Measurements from ENCODE around the gene FSD1. TPM values are rescaled to one million over a fixed set of nuclear protein-coding genes. Genes with fewer than 3 reads are reported as not detected.
"Not testable (repeated sequence)": the region's sequence is repeated elsewhere in the genome, so short reads cannot be mapped to it uniquely, and the experiment has no call there.

FSD1 gene
- total RNA-seq, 1 experiment from 2014 or later: not detected

DNA sequence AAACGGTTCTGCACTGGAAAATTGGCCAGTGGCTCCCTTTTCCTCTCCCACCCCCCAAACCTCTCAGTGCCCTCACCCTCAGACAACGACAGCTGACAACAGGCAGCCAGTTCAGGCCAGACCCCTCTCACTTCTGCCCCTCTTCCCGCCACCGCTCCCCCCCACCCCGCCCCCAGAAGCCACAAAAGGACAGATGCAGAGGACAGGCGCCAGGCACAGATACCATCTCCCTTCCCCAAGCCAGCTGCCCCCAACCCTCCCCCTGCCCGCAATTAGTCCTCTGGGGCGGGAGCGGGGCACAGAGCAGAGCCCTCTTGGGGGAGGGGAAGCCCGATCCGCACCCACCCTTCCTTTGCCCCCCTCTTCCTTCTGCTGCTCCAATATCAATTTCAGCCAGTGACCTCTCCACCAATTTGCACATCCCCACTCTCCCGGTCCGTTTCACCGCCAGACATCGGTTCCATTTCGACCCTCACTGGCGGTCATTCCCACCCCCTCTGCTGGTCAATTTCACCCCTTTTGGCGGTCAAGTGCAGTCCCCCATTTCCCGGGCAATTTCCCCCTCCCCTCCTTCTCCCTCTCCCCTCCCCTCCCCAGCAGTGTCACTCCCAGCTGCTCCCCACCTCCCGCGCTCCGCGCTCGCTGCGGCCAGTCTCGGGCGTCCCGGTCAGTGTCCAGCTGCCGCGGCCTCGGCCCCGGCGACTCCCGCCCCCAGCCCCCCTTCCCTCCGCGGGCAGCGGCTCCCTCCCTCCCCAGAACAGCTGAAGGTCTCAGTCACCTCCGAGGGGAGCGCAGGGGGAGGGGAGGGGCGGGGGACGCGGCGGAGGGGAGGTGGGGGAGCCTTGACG is 25.8 kb upstream of the FSD1 start, which contains the start of gene SHD:
TSS of gene SHD (plus strand) at position 848 of the 848 bp plus-strand sequence. CDS start 798 bp downstream, outside the sequence.
- no peaks in the 10 kb centered on the region for H3K79me2 ChIP-seq (ENCODE audit: low read length)
- H4K20me1 ChIP-seq (ENCODE audit: insufficient read depth, low read depth, low read length): no peaks in the 10 kb centered on the region
- no peak within 1 kb of the TSS for H3K27ac ChIP-seq (ENCODE audit: low read length)
- no peak within 1 kb of the TSS for H3K4me2 ChIP-seq (ENCODE audit: low read depth, low read length, poor library complexity, severe bottlenecking)
- no peak within 1 kb of the TSS for H3K4me3 ChIP-seq (ENCODE audit: low read length)
- no peaks in the 10 kb centered on the region for H3K9me3 ChIP-seq (ENCODE audit: low read length)
- DNase-seq: peak; percentile 31
- H3K27me3 ChIP-seq (ENCODE audit: low read length): no peaks in the 10 kb centered on the region
- H2AFZ ChIP-seq (ENCODE audit: low read length): no peak within 1 kb of the TSS
- H3K9ac ChIP-seq (ENCODE audit: low read length): no peak within 1 kb of the TSS
- no peaks in the 10 kb centered on the region for H3K36me3 ChIP-seq (ENCODE audit: insufficient read depth, low read length)
- H3K4me1 ChIP-seq (ENCODE audit: low read length): no peaks in the 10 kb centered on the region
- no peaks in the 10 kb centered on the region for H3K9me2 ChIP-seq (replicated peaks; ENCODE audit: insufficient read depth, low read length)

DNA sequence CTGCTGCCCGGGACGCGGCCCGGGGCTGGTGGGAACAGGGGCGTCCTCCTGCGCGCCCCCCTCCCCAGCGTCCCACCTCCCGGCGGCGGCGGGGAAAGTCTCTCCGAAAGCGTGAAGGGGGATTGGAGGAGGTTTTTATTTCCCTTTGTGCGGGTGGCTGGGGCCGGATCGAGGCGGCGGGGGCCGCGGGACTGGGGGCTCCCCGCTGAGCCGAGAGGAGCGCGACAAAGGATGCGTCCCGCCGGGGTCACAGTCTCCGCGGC is 25.2 kb upstream of the FSD1 start:
- H2AFZ ChIP-seq (ENCODE audit: low read length): no peak overlapping the region
- DNase-seq: no peak
- no peaks in the 10 kb centered on the region for H3K9me3 ChIP-seq (ENCODE audit: low read length)
- H4K20me1 ChIP-seq (ENCODE audit: insufficient read depth, low read depth, low read length): no peaks in the 10 kb centered on the region
- no peak overlapping the region for H3K4me2 ChIP-seq (ENCODE audit: low read depth, low read length, poor library complexity, severe bottlenecking)
- H3K9me2 ChIP-seq (replicated peaks; ENCODE audit: insufficient read depth, low read length): no peaks in the 10 kb centered on the region
- H3K4me3 ChIP-seq (ENCODE audit: low read length): no peak overlapping the region
- no peaks in the 10 kb centered on the region for H3K79me2 ChIP-seq (ENCODE audit: low read length)
- H3K27ac ChIP-seq (ENCODE audit: low read length): no peak overlapping the region
- H3K4me1 ChIP-seq (ENCODE audit: low read length): no peaks in the 10 kb centered on the region
- H3K9ac ChIP-seq (ENCODE audit: low read length): no peak overlapping the region
- H3K36me3 ChIP-seq (ENCODE audit: insufficient read depth, low read length): no peaks in the 10 kb centered on the region
- H3K27me3 ChIP-seq (ENCODE audit: low read length): no peaks in the 10 kb centered on the region

DNA sequence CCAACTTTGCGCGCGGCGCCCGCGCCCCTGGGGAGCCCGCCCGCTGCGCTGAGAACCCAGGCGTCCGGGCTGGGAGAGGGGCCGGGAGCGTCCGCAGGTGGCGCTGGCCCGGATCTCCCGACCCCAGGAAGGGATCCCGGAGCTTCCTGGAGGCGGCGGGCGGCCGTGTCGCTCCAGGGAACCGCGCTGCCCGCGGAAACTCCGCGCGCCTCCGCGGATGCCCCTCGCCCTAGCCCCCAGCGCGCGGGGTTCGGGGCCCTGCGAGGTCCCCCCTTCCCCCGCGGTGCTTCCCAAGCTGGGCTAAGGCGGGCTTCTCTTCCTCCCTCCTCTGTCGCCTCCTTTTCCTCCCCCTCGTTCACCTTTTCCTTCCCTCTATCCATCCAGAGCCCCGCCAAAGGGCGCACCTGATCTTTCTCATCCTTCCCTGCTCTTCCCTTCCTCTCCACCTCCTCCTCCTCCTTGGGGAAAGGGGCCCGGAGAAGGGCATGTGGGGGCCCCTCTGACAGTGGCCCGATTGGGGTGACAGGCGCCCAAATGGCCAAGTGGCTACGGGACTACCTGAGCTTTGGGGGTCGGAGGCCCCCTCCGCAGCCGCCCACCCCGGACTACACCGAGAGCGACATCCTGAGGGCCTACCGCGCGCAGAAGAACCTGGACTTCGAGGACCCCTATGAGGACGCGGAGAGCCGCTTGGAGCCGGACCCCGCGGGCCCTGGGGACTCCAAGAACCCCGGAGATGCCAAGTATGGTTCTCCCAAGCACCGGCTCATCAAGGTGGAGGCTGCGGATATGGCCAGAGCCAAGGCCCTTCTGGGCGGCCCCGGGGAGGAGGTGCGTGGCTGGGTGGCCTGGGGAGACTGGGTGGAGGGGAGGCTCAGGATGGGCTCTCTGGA is 24.6 kb upstream of the FSD1 start:
- Histone ChIP-seq H3K9ac (ENCODE audit: low read length) (no peak overlapping the region), H4K20me1 (ENCODE audit: insufficient read depth, low read depth, low read length) (no peaks in the 10 kb centered on the region), H3K4me2 (ENCODE audit: low read depth, low read length, poor library complexity, severe bottlenecking) (no peak overlapping the region), H3K9me3 (ENCODE audit: low read length) (no peaks in the 10 kb centered on the region), H3K79me2 (ENCODE audit: low read length) (no peaks in the 10 kb centered on the region), H3K36me3 (ENCODE audit: insufficient read depth, low read length) (no peaks in the 10 kb centered on the region), H3K27ac (ENCODE audit: low read length) (no peak overlapping the region), H2AFZ (ENCODE audit: low read length) (no peak overlapping the region), H3K4me3 (ENCODE audit: low read length) (no peak overlapping the region), H3K4me1 (ENCODE audit: low read length) (no peaks in the 10 kb centered on the region), H3K9me2 (replicated peaks; ENCODE audit: insufficient read depth, low read length) (no peaks in the 10 kb centered on the region), H3K27me3 (ENCODE audit: low read length) (no peaks in the 10 kb centered on the region)
- peak; percentile 34 for DNase-seq

DNA sequence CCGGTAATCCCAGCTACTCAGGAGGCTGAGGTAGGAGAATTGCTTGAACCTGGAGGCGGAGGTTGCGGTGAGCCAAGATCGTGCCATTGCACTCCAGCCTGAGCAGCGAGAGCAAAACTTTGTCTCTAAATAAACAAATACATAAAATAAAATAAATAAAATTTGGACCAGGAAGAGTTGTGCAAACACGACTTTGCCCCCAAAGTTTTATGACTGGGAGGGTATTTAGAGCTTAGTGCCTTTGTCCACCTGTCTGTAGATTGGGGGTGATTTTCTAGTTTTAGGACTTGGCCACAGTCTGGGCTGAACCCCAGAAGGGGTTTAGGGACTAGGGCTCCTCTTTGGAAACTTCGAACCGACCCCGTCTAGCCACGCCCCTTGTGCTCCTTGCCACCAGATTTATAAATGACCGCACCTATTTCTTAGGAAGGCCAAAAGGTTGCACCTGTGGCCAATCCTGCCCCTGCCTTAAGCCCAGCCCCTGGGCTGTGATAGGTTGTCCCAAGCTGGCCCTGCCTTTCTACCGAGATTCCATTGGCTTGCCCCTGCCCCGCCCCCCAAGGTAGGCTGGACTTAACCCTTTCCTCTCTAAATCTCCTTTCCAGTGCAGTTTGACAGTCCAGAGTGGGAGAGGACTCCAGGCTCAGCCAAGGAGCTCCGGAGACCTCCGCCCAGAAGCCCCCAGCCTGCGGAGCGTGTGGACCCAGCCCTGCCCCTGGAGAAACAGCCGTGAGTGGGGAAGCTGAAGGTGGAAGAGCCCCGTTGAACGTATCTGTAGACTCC is 20.0 kb upstream of the FSD1 start:
- Histone ChIP-seq H2AFZ (ENCODE audit: low read length) (no peak overlapping the region), H3K36me3 (ENCODE audit: insufficient read depth, low read length) (no peaks in the 10 kb centered on the region), H3K9me3 (ENCODE audit: low read length) (no peaks in the 10 kb centered on the region), H3K27ac (ENCODE audit: low read length) (no peak overlapping the region), H4K20me1 (ENCODE audit: insufficient read depth, low read depth, low read length) (no peaks in the 10 kb centered on the region), H3K9me2 (replicated peaks; ENCODE audit: insufficient read depth, low read length) (no peaks in the 10 kb centered on the region), H3K4me2 (ENCODE audit: low read depth, low read length, poor library complexity, severe bottlenecking) (no peak overlapping the region), H3K9ac (ENCODE audit: low read length) (no peak overlapping the region), H3K4me1 (ENCODE audit: low read length) (no peaks in the 10 kb centered on the region), H3K79me2 (ENCODE audit: low read length) (no peaks in the 10 kb centered on the region), H3K4me3 (ENCODE audit: low read length) (no peak overlapping the region), H3K27me3 (ENCODE audit: low read length) (no peaks in the 10 kb centered on the region)
- DNase-seq: peak; percentile 81

DNA sequence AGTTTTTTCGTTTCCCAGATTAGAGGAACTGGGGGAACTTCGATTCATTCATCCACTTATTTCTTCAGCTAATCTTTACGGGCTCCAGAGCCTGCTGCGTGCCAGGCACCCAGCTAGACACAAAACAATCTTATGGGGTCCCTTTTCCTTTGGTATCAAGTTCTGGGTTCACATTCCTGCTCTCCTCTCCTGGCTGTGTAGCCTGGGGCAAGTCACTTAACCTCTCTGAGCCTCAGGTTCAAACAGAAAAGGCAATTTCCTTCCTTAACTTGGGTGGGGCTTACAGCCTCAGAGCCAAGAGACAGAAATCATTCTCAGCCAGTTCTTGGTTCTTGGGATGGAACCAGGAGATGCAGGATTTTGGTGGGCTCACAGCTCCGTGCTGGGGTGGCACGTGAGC is 19.4 kb upstream of the FSD1 start:
- DNase-seq: no peak
- Histone ChIP-seq H3K27ac (ENCODE audit: low read length) (no peak overlapping the region), H3K27me3 (ENCODE audit: low read length) (no peaks in the 10 kb centered on the region), H4K20me1 (ENCODE audit: insufficient read depth, low read depth, low read length) (no peaks in the 10 kb centered on the region), H3K9me2 (replicated peaks; ENCODE audit: insufficient read depth, low read length) (no peaks in the 10 kb centered on the region), H3K36me3 (ENCODE audit: insufficient read depth, low read length) (no peaks in the 10 kb centered on the region), H3K9ac (ENCODE audit: low read length) (no peak overlapping the region), H3K4me3 (ENCODE audit: low read length) (no peak overlapping the region), H2AFZ (ENCODE audit: low read length) (no peak overlapping the region), H3K9me3 (ENCODE audit: low read length) (no peaks in the 10 kb centered on the region), H3K79me2 (ENCODE audit: low read length) (no peaks in the 10 kb centered on the region), H3K4me2 (ENCODE audit: low read depth, low read length, poor library complexity, severe bottlenecking) (no peak overlapping the region), H3K4me1 (ENCODE audit: low read length) (no peaks in the 10 kb centered on the region)

DNA sequence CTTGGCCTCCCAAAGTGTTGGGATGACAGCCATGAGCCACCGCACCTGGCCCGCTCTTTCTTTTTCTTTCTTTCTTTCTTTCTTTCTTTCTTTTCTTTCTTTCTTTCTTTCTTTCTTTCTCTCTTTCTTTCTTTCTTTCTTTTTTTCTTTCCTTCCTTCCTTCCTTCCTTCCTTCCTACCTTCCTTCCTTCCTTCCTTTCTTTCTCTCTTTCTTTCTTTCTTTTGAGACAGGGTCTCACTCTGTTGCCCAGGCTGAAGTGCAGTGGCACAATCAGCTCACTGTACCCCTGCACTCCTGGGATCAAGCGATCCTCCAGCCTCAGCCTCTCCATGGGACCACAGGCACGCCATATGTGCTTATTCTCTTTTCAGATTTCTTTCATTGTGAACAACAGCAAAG is 18.3 kb upstream of the FSD1 start:
- H2AFZ ChIP-seq (ENCODE audit: low read length); H3K4me3 ChIP-seq (ENCODE audit: low read length); H3K9ac ChIP-seq (ENCODE audit: low read length); H3K36me3 ChIP-seq (ENCODE audit: insufficient read depth, low read length); H3K9me3 ChIP-seq (ENCODE audit: low read length); H3K4me1 ChIP-seq (ENCODE audit: low read length); H3K27me3 ChIP-seq (ENCODE audit: low read length); H3K79me2 ChIP-seq (ENCODE audit: low read length); H3K9me2 ChIP-seq (replicated peaks; ENCODE audit: insufficient read depth, low read length); H4K20me1 ChIP-seq (ENCODE audit: insufficient read depth, low read depth, low read length); H3K4me2 ChIP-seq (ENCODE audit: low read depth, low read length, poor library complexity, severe bottlenecking); H3K27ac ChIP-seq (ENCODE audit: low read length): not testable (repeated sequence)
- DNase-seq: peak; percentile 29

DNA sequence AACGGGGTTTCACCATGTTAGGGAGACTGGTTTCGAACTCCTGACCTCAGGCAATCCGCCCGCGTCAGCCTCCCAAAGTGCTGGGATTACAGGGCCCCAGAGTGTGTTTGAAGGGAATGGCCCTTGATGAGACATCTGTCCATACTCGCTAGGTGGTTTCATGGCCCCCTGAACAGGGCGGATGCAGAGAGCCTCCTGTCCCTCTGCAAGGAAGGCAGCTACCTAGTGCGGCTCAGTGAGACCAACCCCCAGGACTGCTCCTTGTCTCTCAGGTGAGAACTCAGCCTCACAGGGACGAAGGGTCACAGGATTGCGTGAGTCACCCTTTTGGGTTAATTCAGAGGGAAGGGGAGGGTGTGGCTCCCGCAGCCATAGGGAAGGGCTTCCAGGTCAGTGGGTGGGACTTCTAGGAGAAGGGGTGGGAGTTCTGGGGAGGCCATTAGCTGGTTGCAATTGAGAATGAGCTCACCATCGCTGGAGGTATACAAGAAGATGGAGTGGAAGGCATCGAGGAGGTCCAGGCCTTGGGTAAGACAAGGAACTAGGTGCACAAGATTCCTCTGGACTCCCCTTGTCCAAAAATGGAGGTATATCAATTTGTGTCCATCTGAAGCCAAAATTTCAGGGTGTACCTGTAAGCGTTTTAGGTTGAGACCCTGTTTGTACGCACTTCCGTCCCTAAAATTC is 16.2 kb upstream of the FSD1 start:
- H3K79me2 ChIP-seq (ENCODE audit: low read length): no peaks in the 10 kb centered on the region
- no peak overlapping the region for H3K4me2 ChIP-seq (ENCODE audit: low read depth, low read length, poor library complexity, severe bottlenecking)

More for the DNA sequence above, 16.2 kb upstream of the FSD1 start:
- Histone ChIP-seq H3K4me3 (ENCODE audit: low read length) (no peak overlapping the region), H4K20me1 (ENCODE audit: insufficient read depth, low read depth, low read length) (no peaks in the 10 kb centered on the region), H2AFZ (ENCODE audit: low read length) (no peak overlapping the region), H3K4me1 (ENCODE audit: low read length) (no peaks in the 10 kb centered on the region), H3K36me3 (ENCODE audit: insufficient read depth, low read length) (no peaks in the 10 kb centered on the region), H3K27me3 (ENCODE audit: low read length) (no peaks in the 10 kb centered on the region), H3K9me3 (ENCODE audit: low read length) (no peaks in the 10 kb centered on the region), H3K27ac (ENCODE audit: low read length) (no peak overlapping the region), H3K9ac (ENCODE audit: low read length) (no peak overlapping the region), H3K9me2 (replicated peaks; ENCODE audit: insufficient read depth, low read length) (no peaks in the 10 kb centered on the region)
- DNase-seq: peak; percentile 29

Data from Karpas-422 (cell line).